ENCODE measurements around the gene UGT1A6.

UGT1A6 gene

DNA sequence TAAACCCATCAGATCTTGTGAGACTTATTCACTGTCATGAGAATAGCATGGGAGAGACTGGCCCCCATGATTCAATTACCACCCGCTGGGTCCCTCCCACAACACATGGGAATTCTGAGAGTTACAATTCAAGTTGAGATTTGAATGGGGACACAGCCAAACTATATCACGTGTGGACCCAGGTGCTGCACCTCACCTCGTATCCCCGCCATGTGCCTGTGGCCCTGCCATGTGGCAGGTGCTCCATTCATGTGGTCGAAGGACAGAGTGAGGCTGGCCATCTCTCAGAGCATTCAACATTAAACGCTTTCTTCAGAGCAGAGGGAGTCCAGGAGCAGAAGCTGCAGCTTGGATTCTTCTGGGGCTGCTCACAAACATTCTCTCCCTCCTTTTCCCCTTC is 117.7 kb downstream of the UGT1A6 start:
- H3K4ac ChIP-seq (ENCODE audit: low read depth, low read length) = no peak overlapping the region
- H4K5ac ChIP-seq (ENCODE audit: low read length) = no peak overlapping the region
- H3K18ac ChIP-seq (ENCODE audit: low read length) = no peak overlapping the region
- no peak overlapping the region for H3K56ac ChIP-seq (ENCODE audit: low read length)
- H3K4me3 ChIP-seq (ENCODE audit: low read length) = no peak overlapping the region
- no peak overlapping the region for H2BK5ac ChIP-seq (ENCODE audit: low read length)
- no peak overlapping the region for H4K8ac ChIP-seq (ENCODE audit: low read depth, low read length)
- no peak overlapping the region for H2BK120ac ChIP-seq (ENCODE audit: low read depth, low read length)
- DNase-seq = no peak
- no peak overlapping the region for H3K23ac ChIP-seq (ENCODE audit: low read length)
- H3K79me2 ChIP-seq (ENCODE audit: control insufficient read depth, insufficient read depth, low read length) = no peaks in the 10 kb centered on the region
- no peaks in the 10 kb centered on the region for H3K4me1 ChIP-seq (ENCODE audit: control insufficient read depth, low read depth, low read length)
- H3K27me3 ChIP-seq (ENCODE audit: insufficient read depth, low read length, poor library complexity) = no peaks in the 10 kb centered on the region
- no peak overlapping the region for H3K4me2 ChIP-seq (ENCODE audit: low read length)
- H3K9ac ChIP-seq (ENCODE audit: low read length) = no peak overlapping the region
- WGBS (ENCODE audit: extremely low coverage, insufficient coverage, low lambda C conversion rate) = no CpG with 5 or more reads among the region's 6 CpGs
- no peaks in the 10 kb centered on the region for H3K79me1 ChIP-seq (ENCODE audit: low read length)
- H3K27ac ChIP-seq (ENCODE audit: low read depth, low read length) = no peak overlapping the region
- no peaks in the 10 kb centered on the region for H3K36me3 ChIP-seq (ENCODE audit: control insufficient read depth, insufficient read depth, low read length)
- H2BK15ac ChIP-seq (replicated peaks; ENCODE audit: low read depth) = no peak overlapping the region
- H2AK5ac ChIP-seq (ENCODE audit: low read length) = no peak overlapping the region

DNA sequence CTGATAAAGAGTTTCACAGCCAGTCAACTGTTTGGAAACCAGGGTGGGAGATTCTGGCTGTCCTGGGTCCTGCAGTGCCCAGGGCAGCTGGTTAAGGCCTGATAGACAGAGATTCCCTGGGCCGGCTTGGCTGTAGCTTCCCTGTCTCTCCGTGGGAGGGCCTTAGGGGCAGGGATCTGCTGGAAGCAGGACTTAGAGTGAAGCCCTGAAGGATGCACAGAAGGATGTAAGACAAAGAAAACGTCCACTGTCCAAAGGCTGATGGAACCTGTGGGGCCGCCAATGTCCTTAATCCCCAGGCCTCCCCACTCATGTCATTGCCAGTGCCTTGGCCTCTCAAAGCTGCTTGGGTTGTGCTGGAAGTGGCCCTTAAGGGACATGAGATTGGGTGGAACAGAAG is 118.4 kb downstream of the UGT1A6 start:
- no peak overlapping the region for H3K56ac ChIP-seq (ENCODE audit: low read length)
- no peak for DNase-seq
- no peak overlapping the region for H3K4ac ChIP-seq (ENCODE audit: low read depth, low read length)
- no peaks in the 10 kb centered on the region for H3K4me1 ChIP-seq (ENCODE audit: control insufficient read depth, low read depth, low read length)
- H3K27me3 ChIP-seq (ENCODE audit: insufficient read depth, low read length, poor library complexity) = no peaks in the 10 kb centered on the region
- H3K27ac ChIP-seq (ENCODE audit: low read depth, low read length) = no peak overlapping the region
- WGBS (ENCODE audit: extremely low coverage, insufficient coverage, low lambda C conversion rate) = no CpG with 5 or more reads among the region's 4 CpGs
- H2BK5ac ChIP-seq (ENCODE audit: low read length) = no peak overlapping the region
- no peaks in the 10 kb centered on the region for H3K79me1 ChIP-seq (ENCODE audit: low read length)
- no peak overlapping the region for H3K9ac ChIP-seq (ENCODE audit: low read length)
- no peak overlapping the region for H3K18ac ChIP-seq (ENCODE audit: low read length)
- H4K8ac ChIP-seq (ENCODE audit: low read depth, low read length) = no peak overlapping the region
- H3K79me2 ChIP-seq (ENCODE audit: control insufficient read depth, insufficient read depth, low read length) = no peaks in the 10 kb centered on the region
- no peak overlapping the region for H3K4me2 ChIP-seq (ENCODE audit: low read length)
- no peak overlapping the region for H3K23ac ChIP-seq (ENCODE audit: low read length)
- no peak overlapping the region for H3K4me3 ChIP-seq (ENCODE audit: low read length)
- H2AK5ac ChIP-seq (ENCODE audit: low read length) = no peak overlapping the region
- H2BK15ac ChIP-seq (replicated peaks; ENCODE audit: low read depth) = no peak overlapping the region
- H2BK120ac ChIP-seq (ENCODE audit: low read depth, low read length) = no peak overlapping the region
- no peak overlapping the region for H4K5ac ChIP-seq (ENCODE audit: low read length)
- H3K36me3 ChIP-seq (ENCODE audit: control insufficient read depth, insufficient read depth, low read length) = no peaks in the 10 kb centered on the region

DNA sequence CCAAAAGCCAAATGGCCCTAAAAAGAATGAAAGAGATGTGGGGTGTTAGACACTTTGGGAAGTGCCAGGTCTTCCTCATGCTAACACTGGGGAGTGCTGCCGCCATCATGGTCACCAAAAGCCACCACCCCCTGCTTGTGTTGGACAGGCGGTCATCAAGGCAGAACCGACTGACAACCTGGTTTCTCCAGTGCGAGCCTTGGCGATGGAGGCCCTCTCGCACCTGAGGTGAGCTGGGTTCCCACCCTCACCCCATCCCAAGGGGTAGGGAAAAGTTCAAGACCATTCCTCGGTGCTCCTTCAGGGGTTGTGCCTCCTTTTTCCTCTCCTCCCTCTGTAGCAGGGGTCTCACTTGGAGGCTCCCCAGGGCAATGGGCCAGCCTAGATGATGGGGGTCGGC is 119.0 kb downstream of the UGT1A6 start:
- H3K23ac ChIP-seq (ENCODE audit: low read length) = no peak overlapping the region
- H3K18ac ChIP-seq (ENCODE audit: low read length) = no peak overlapping the region
- H3K27ac ChIP-seq (ENCODE audit: low read depth, low read length) = no peak overlapping the region
- no peaks in the 10 kb centered on the region for H3K36me3 ChIP-seq (ENCODE audit: control insufficient read depth, insufficient read depth, low read length)
- no peak overlapping the region for H4K5ac ChIP-seq (ENCODE audit: low read length)
- H3K27me3 ChIP-seq (ENCODE audit: insufficient read depth, low read length, poor library complexity) = no peaks in the 10 kb centered on the region
- no peaks in the 10 kb centered on the region for H3K79me2 ChIP-seq (ENCODE audit: control insufficient read depth, insufficient read depth, low read length)
- no peak overlapping the region for H2AK5ac ChIP-seq (ENCODE audit: low read length)
- WGBS (ENCODE audit: extremely low coverage, insufficient coverage, low lambda C conversion rate) = no CpG with 5 or more reads among the region's 8 CpGs
- no peak overlapping the region for H3K4ac ChIP-seq (ENCODE audit: low read depth, low read length)
- H3K4me3 ChIP-seq (ENCODE audit: low read length) = no peak overlapping the region
- no peak overlapping the region for H3K9ac ChIP-seq (ENCODE audit: low read length)
- H3K56ac ChIP-seq (ENCODE audit: low read length) = no peak overlapping the region
- no peaks in the 10 kb centered on the region for H3K4me1 ChIP-seq (ENCODE audit: control insufficient read depth, low read depth, low read length)
- no peak overlapping the region for H2BK5ac ChIP-seq (ENCODE audit: low read length)
- no peak for DNase-seq
- H2BK15ac ChIP-seq (replicated peaks; ENCODE audit: low read depth) = no peak overlapping the region
- H3K4me2 ChIP-seq (ENCODE audit: low read length) = no peak overlapping the region
- no peak overlapping the region for H2BK120ac ChIP-seq (ENCODE audit: low read depth, low read length)
- H4K8ac ChIP-seq (ENCODE audit: low read depth, low read length) = no peak overlapping the region
- no peaks in the 10 kb centered on the region for H3K79me1 ChIP-seq (ENCODE audit: low read length)

GRCh38 chr2:233813236-233814055 is 120.8 kb downstream of the UGT1A6 start:
- Histone ChIP-seq H3K4me2 (ENCODE audit: low read length) (no peak overlapping the region), H3K79me2 (ENCODE audit: control insufficient read depth, insufficient read depth, low read length) (no peaks in the 10 kb centered on the region), H3K18ac (ENCODE audit: low read length) (no peak overlapping the region), H3K23ac (ENCODE audit: low read length) (no peak overlapping the region), H3K9ac (ENCODE audit: low read length) (no peak overlapping the region), H3K79me1 (ENCODE audit: low read length) (no peaks in the 10 kb centered on the region), H3K4ac (ENCODE audit: low read depth, low read length) (no peak overlapping the region), H4K5ac (ENCODE audit: low read length) (no peak overlapping the region), H3K4me1 (ENCODE audit: control insufficient read depth, low read depth, low read length) (no peaks in the 10 kb centered on the region), H2BK15ac (replicated peaks; ENCODE audit: low read depth) (no peak overlapping the region), H3K56ac (ENCODE audit: low read length) (no peak overlapping the region), H2BK5ac (ENCODE audit: low read length) (no peak overlapping the region), H3K27me3 (ENCODE audit: insufficient read depth, low read length, poor library complexity) (no peaks in the 10 kb centered on the region), H2BK120ac (ENCODE audit: low read depth, low read length) (no peak overlapping the region), H3K4me3 (ENCODE audit: low read length) (no peak overlapping the region), H4K8ac (ENCODE audit: low read depth, low read length) (no peak overlapping the region), H2AK5ac (ENCODE audit: low read length) (no peak overlapping the region), H3K27ac (ENCODE audit: low read depth, low read length) (no peak overlapping the region), H3K36me3 (ENCODE audit: control insufficient read depth, insufficient read depth, low read length) (no peaks in the 10 kb centered on the region)
- WGBS (ENCODE audit: extremely low coverage, insufficient coverage, low lambda C conversion rate) = no CpG with 5 or more reads among the region's 3 CpGs
- DNase-seq = no peak

- no peak overlapping the region for H4K5ac ChIP-seq (ENCODE audit: low read length)
- no peak overlapping the region for H2BK15ac ChIP-seq (replicated peaks; ENCODE audit: low read depth)
- no peak overlapping the region for H3K18ac ChIP-seq (ENCODE audit: low read length)
- no peak overlapping the region for H3K27ac ChIP-seq (ENCODE audit: low read depth, low read length)
- no peaks in the 10 kb centered on the region for H3K36me3 ChIP-seq (ENCODE audit: control insufficient read depth, insufficient read depth, low read length)
- H3K79me1 ChIP-seq (ENCODE audit: low read length) = no peaks in the 10 kb centered on the region
- H3K4me1 ChIP-seq (ENCODE audit: control insufficient read depth, low read depth, low read length) = no peaks in the 10 kb centered on the region
- no CpG with 5 or more reads among the region's 2 CpGs for WGBS (ENCODE audit: extremely low coverage, insufficient coverage, low lambda C conversion rate)
- no peak overlapping the region for H3K9ac ChIP-seq (ENCODE audit: low read length)
- no peak overlapping the region for H2BK5ac ChIP-seq (ENCODE audit: low read length)
- no peak overlapping the region for H2AK5ac ChIP-seq (ENCODE audit: low read length)
- H3K4me2 ChIP-seq (ENCODE audit: low read length) = no peak overlapping the region
- peak; percentile 33 for DNase-seq
- H3K4ac ChIP-seq (ENCODE audit: low read depth, low read length) = no peak overlapping the region
- no peak overlapping the region for H4K8ac ChIP-seq (ENCODE audit: low read depth, low read length)
- no peak overlapping the region for H3K23ac ChIP-seq (ENCODE audit: low read length)
- H3K56ac ChIP-seq (ENCODE audit: low read length) = no peak overlapping the region
- no peak overlapping the region for H2BK120ac ChIP-seq (ENCODE audit: low read depth, low read length)
- no peaks in the 10 kb centered on the region for H3K27me3 ChIP-seq (ENCODE audit: insufficient read depth, low read length, poor library complexity)
- no peaks in the 10 kb centered on the region for H3K79me2 ChIP-seq (ENCODE audit: control insufficient read depth, insufficient read depth, low read length)
- H3K4me3 ChIP-seq (ENCODE audit: low read length) = no peak overlapping the region
Observed at GRCh38 chr2:233814056-233814835, 121.6 kb downstream of the UGT1A6 start.

Measured in mesendoderm (in vitro differentiated cells).